ENCODE results near the gene DHDDS.
"Not testable (repeated sequence)": the region's sequence is repeated elsewhere in the genome, so short reads cannot be mapped to it uniquely, and the experiment has no call there.

DHDDS gene

GRCh38 chr1:26477446-26478152 lies 45.5 kb downstream of the DHDDS start:
- DNase-seq: no peak

- no peak for DNase-seq
Measured at GRCh38 chr1:26478159-26478558, 46.0 kb downstream of the DHDDS start.

- DNase-seq: no peak
Measured at GRCh38 chr1:26478988-26479387, 46.9 kb downstream of the DHDDS start.

GRCh38 chr1:26482921-26483320 lies 50.8 kb downstream of the DHDDS start:
- DNase-seq: no peak

- no peak for DNase-seq
Measured at GRCh38 chr1:26483980-26484379, 51.9 kb downstream of the DHDDS start.

GRCh38 chr1:26490155-26490554 lies 58.0 kb downstream of the DHDDS start:
- no peak for DNase-seq

GRCh38 chr1:26493267-26493666 lies 61.1 kb downstream of the DHDDS start:
- no peak for DNase-seq

- no peak for DNase-seq
Measured at GRCh38 chr1:26493938-26494337, 61.8 kb downstream of the DHDDS start.

GRCh38 chr1:26496861-26497260 lies 64.7 kb downstream of the DHDDS start:
- no peak for DNase-seq

GRCh38 chr1:26498894-26499293 lies 66.8 kb downstream of the DHDDS start:
- DNase-seq: no peak

- peak; percentile 93 for DNase-seq
Measured at GRCh38 chr1:26500488-26501175, 68.5 kb downstream of the DHDDS start.

- DNase-seq: not testable (repeated sequence)
Measured at GRCh38 chr1:26510711-26511110, 78.6 kb downstream of the DHDDS start.

GRCh38 chr1:26515836-26516235 lies 83.7 kb downstream of the DHDDS start:
- DNase-seq: not testable (repeated sequence)

- DNase-seq: no peak
Measured at GRCh38 chr1:26516987-26517765, 85.1 kb downstream of the DHDDS start.

- DNase-seq: no peak
Measured at GRCh38 chr1:26517766-26518049, 85.6 kb downstream of the DHDDS start.

- no peak for DNase-seq
Measured at GRCh38 chr1:26518355-26518754, 86.2 kb downstream of the DHDDS start.

- DNase-seq: no peak
Measured at GRCh38 chr1:26520339-26520738, 88.2 kb downstream of the DHDDS start.
